HEK293 (cell line): Measurements from ENCODE around the gene L3MBTL4.

Experiments used
- CTCF ChIA-PET: fragments of 350-600 bp; formaldehyde crosslinking; extraction: SDS; loops from one replicate; lab custom pipeline; 2021; ENCODE audit warnings: antibody characterized with exemption; lab: Yijun Ruan, JAX
- POLR2A ChIA-PET: fragments of 300-600 bp; formaldehyde crosslinking; extraction: SDS; loops from one replicate; lab custom pipeline; 2020; ENCODE audit warnings: antibody characterized with exemption, inconsistent platforms; lab: Yijun Ruan, JAX
- H3K27ac ChIP-seq: fragments of 200-500 bp; sonication (Bioruptor generic); 2 replicates; pipeline ENCODE4 v1.5.1; 2014; ENCODE audit warnings: low read depth, low read length, control low read depth, inconsistent platforms; ENCODE audit errors: extremely low read depth
- H3K36me3 ChIP-seq, 2 experiments: fragments of 200-500 bp in 1 of 2; sonication (Bioruptor generic) in 1 of 2; 1 replicate in 1 of 2; 2 replicates in 1 of 2; pipeline ENCODE4 v1.5.1; 2014 to 2017; ENCODE audit warnings: inconsistent platforms in 2 of 2, low read length in 2 of 2; ENCODE audit not compliant: control insufficient read depth in 2 of 2, insufficient read depth in 1 of 2
- H3K4me1 ChIP-seq: fragments of 200-500 bp; sonication (Bioruptor generic); 2 replicates; pipeline ENCODE4 v1.5.1; 2014; ENCODE audit warnings: mild to moderate bottlenecking, low read length, inconsistent platforms; ENCODE audit not compliant: control insufficient read depth, insufficient read depth
- H3K4me3 ChIP-seq: 2 replicates; pipeline ENCODE4 v1.5.1; 2011; ENCODE audit warnings: low read depth, mild to moderate bottlenecking, control low read depth, low read length, moderate library complexity
- H3K9me3 ChIP-seq: fragments of 200-500 bp; sonication (Bioruptor generic); 2 replicates; pipeline ENCODE4 v1.5.1; 2014; ENCODE audit warnings: low read depth, low read length, inconsistent platforms; ENCODE audit not compliant: control insufficient read depth, insufficient read depth
- EGR2 ChIP-seq: fragments of 450-650 bp; formaldehyde crosslinking; IDR thresholded peaks from 2 replicates; pipeline ENCODE4 v1.5.1; 2016; ENCODE audit warnings: low read depth, missing biosample characterization, missing genetic modification characterization
- GLIS2 ChIP-seq: fragments of 450-650 bp; formaldehyde crosslinking; IDR thresholded peaks from 2 replicates; pipeline ENCODE4 v1.5.1; 2016; ENCODE audit warnings: missing biosample characterization, missing genetic modification characterization
- KLF1 ChIP-seq: fragments of 450-650 bp; formaldehyde crosslinking; IDR thresholded peaks from 2 replicates; pipeline ENCODE4 v1.5.1; 2016; ENCODE audit warnings: missing biosample characterization, missing genetic modification characterization
- ZNF10 ChIP-seq: fragments of 450-650 bp; formaldehyde crosslinking; IDR thresholded peaks from 2 replicates; pipeline ENCODE4 v1.5.1; 2017; ENCODE audit warnings: missing biosample characterization, missing genetic modification characterization
- ZNF184 ChIP-seq: fragments of 450-650 bp; IDR thresholded peaks from 2 replicates; pipeline ENCODE4 v1.5.1; 2018; ENCODE audit warnings: missing biosample characterization, mild to moderate bottlenecking, missing genetic modification characterization
- ZNF426 ChIP-seq: fragments of 450-650 bp; formaldehyde crosslinking; IDR thresholded peaks from 2 replicates; pipeline ENCODE4 v1.5.1; 2017; ENCODE audit warnings: missing biosample characterization, missing genetic modification characterization, mild to moderate bottlenecking, inconsistent platforms, moderate library complexity
- ZNF433 ChIP-seq: fragments of 450-650 bp; formaldehyde crosslinking; IDR thresholded peaks from 2 replicates; pipeline ENCODE4 v1.5.1; 2016; ENCODE audit warnings: missing biosample characterization, missing genetic modification characterization, low read depth
- ZNF530 ChIP-seq: fragments of 450-650 bp; formaldehyde crosslinking; IDR thresholded peaks from 2 replicates; pipeline ENCODE4 v1.5.1; 2016; ENCODE audit warnings: low read depth, missing biosample characterization, missing genetic modification characterization
- ZNF571 ChIP-seq: fragments of 450-650 bp; formaldehyde crosslinking; IDR thresholded peaks from 2 replicates; pipeline ENCODE4 v1.5.0; 2017; ENCODE audit warnings: missing biosample characterization, missing genetic modification characterization
- ZSCAN5A ChIP-seq: fragments of 450-650 bp; formaldehyde crosslinking; IDR thresholded peaks from 2 replicates; pipeline ENCODE4 v1.5.1; 2016; ENCODE audit warnings: missing biosample characterization, missing genetic modification characterization
- TF ChIP-seq, protein P1 (sequence below): fragments of 450-650 bp; IDR thresholded peaks from 2 replicates; pipeline ENCODE4 v1.5.1; 2018; ENCODE audit warnings: missing biosample characterization, missing genetic modification characterization

The L3MBTL4 gene

GRCh38 chr18:6449213-6449612 lies 34.5 kb upstream of the L3MBTL4 start:
- TF ChIP-seq ZNF530 (tag by site-specific recombination) (no peak), ZNF10 (tag by site-specific recombination) (no peak)
- Histone ChIP-seq H3K27ac (no peak overlapping the region), H3K4me1 (no peaks in the 10 kb centered on the region), H3K4me3 (no peak overlapping the region), H3K9me3 (no peaks in the 10 kb centered on the region), H3K36me3 (no peaks in the 10 kb centered on the region)
- CTCF ChIA-PET, result interaction anchor here (0.6 kb wide), 1 partner anchor 230 kb away, joined by 3 read pairs; no protein-coding TSS in a partner anchor
- POLR2A ChIA-PET, result no interaction called here

DNA sequence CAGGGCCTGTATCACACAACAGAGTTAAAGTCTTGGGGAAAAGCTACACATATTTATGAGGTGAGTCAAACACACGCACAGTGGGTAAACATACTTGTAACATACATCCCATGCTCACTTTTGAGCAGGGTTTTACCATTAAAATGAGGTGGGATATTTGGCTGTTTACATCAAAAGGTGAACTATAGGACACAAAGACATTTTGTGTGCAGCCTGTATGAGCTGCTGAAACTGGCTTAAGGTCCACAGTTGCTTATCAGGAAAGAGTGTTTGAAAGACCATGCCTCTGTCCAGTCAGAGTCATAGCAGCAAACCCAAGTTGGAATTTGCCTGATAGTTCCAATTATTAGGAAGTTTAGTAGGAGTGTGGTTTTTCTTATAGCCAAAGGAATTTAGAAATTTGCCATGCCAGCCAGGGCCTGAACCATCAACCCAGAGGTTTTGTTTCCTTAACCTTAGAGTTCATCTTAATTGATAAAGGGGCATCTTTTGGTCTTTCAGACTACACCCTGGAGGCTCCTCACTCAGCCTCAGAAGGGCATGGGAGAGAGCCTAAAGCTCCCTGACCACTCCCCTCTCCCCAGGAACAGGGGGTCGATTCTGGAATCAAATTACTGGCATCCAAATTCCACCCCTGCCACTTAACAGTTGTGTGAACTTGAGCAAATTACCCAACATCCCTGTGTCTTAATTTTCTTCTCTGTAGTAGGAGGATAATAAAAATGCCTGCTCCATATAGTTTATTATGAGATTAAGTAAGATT lies 29.9 kb upstream of the L3MBTL4 start:
- H3K36me3 ChIP-seq, result no peaks in the 10 kb centered on the region
- POLR2A ChIA-PET, result no interaction called here
- H3K27ac ChIP-seq, result no peak overlapping the region
- TF ChIP-seq KLF1 (tag by site-specific recombination) (no peak), GLIS2 (tag by site-specific recombination) (no peak), ZSCAN5A (tag by site-specific recombination) (no peak), ZNF184 (no peak), ZNF571 (tag by site-specific recombination) (no peak)
- no peaks in the 10 kb centered on the region for H3K4me1 ChIP-seq
- H3K9me3 ChIP-seq, result no peaks in the 10 kb centered on the region
- H3K4me3 ChIP-seq, result no peak overlapping the region
- CTCF ChIA-PET, result no interaction called here

DNA sequence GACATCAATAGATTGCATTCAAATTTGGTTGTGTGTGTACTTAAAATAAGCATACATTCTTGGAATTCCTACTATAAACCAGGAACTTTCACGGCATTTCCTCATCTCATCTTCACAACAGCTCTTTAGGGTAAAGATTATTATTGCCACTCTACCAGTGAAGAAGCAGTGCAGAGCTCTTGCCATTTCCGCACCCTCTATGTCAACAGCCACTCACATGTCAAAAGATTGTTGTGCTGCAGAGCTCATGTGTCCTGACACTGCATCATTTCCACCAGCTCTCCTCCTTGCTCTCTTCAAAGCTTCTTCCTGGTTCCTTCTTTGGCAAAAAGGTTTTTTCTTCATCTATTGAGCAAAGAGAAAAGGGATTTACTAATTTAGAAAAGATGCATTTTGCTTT lies 26.5 kb upstream of the L3MBTL4 start:
- no peaks in the 10 kb centered on the region for H3K36me3 ChIP-seq
- H3K4me1 ChIP-seq, result no peaks in the 10 kb centered on the region
- CTCF ChIA-PET, result interaction anchor here (0.8 kb wide), 1 partner anchor 40 kb away, joined by 3 read pairs; no protein-coding TSS in a partner anchor
- no peak overlapping the region for H3K27ac ChIP-seq
- no peak overlapping the region for H3K4me3 ChIP-seq
- POLR2A ChIA-PET, result no interaction called here
- TF ChIP-seq ZNF426 (tag by site-specific recombination) (no peak), ZNF433 (no peak)
- TF ChIP-seq, all 188 proteins: peak for 0
- H3K9me3 ChIP-seq, result no peaks in the 10 kb centered on the region

DNA sequence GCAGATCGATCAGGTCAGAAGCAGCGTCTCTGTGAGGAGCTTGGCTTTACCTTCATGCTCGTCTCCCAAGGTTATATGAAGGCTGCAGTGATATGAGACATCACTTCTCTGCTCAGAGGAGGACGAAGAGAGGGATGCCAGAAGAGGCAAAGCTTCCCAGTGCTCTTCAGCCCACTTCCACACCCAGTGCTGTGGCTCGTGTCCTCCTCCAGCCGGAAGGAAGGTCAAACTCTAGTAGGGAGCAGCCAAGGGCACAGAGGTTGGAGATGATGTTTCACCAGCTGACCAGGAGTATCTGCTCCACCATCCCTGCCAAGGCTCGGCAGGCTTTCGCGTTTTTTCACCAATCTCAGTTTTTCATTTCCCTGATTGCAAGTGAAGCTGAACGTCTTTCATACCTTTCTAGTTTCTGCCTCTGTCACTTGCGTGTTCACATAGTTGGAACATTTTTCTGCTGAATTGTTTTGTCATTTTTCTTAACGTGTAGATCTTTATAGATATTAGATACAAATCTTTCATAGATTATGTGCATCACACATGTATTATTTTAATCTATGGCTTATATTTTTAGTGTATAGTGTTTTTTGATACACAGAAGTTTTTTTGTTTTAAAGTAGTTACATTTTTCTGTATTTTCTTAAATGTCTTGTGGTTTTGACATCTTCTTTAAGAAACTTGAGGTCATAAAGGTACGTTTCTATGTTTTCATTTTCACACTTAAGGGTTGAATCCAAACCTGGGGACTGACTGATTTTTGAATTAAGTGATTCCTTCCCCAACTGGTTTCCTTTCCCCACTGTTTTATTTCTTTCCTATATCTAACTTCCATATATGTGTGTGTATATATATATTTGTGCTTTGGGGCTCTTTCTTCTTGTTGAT lies 23.5 kb upstream of the L3MBTL4 start:
- Histone ChIP-seq H3K36me3 (no peaks in the 10 kb centered on the region), H3K4me1 (no peaks in the 10 kb centered on the region), H3K4me3 (no peak overlapping the region), H3K27ac (no peak overlapping the region)
- POLR2A ChIA-PET, result no interaction called here
- TF ChIP-seq, protein P1, sequence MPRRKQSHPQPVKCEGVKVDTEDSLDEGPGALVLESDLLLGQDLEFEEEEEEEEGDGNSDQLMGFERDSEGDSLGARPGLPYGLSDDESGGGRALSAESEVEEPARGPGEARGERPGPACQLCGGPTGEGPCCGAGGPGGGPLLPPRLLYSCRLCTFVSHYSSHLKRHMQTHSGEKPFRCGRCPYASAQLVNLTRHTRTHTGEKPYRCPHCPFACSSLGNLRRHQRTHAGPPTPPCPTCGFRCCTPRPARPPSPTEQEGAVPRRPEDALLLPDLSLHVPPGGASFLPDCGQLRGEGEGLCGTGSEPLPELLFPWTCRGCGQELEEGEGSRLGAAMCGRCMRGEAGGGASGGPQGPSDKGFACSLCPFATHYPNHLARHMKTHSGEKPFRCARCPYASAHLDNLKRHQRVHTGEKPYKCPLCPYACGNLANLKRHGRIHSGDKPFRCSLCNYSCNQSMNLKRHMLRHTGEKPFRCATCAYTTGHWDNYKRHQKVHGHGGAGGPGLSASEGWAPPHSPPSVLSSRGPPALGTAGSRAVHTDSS, result no peak
- TF ChIP-seq EGR2 (tag by site-specific recombination), result no peak
- TF ChIP-seq, all 188 proteins: peak for 0
- H3K9me3 ChIP-seq, result no peaks in the 10 kb centered on the region
- CTCF ChIA-PET, result interaction anchor here (0.6 kb wide), 1 partner anchor 547 kb away, joined by 3 read pairs; no protein-coding TSS in a partner anchor
